ENCODE data around the gene EFCAB6. TPM values are rescaled to one million over a fixed set of nuclear protein-coding genes. Genes with fewer than 3 reads are reported as not detected.
A peak's percentile ranks its signal among the peaks of the same experiment; 100 is the strongest.

EFCAB6 gene
- polyA plus RNA-seq, 2 of the 4 experiments (the other 2 are of a cell fraction), result 0.46 to 1.2 TPM

DNA sequence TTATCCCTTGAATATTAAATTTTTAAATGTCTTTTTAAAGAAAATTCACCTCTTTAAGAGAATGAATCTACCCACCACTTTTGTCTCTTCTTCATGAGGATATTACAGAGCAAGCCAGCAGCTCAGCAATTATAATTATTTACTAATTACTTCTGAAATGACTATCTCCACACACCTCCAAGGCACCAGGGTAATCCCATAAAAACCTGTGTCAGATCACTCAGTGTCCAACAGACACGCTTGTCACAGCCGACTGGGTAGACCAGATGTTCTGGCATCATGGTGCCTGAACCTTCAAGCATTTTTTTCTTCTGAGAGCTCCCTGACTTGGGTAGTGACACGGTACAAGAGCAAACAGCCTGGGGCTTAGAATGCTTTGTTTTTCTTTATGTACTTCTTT is 61.4 kb downstream of the EFCAB6 start:
- ATAC-seq (no peak), FAIRE-seq (no peak), DNase-seq (ENCODE audit: low read depth in 1 of 2, low spot score in 1 of 2) (no peak)
- WGBS (ENCODE audit: missing lambda C conversion rate), result 23% methylated on average over 3 of the region's 3 CpGs
- ChIA-PET CTCF (no interaction called here), POLR2A (no interaction called here)
- no peaks in the 10 kb centered on the region for H3K9me3 ChIP-seq
- no peak overlapping the region for H3K4me3 ChIP-seq
- H3K4me2 ChIP-seq, result no peak overlapping the region
- no peak overlapping the region for H3K27ac ChIP-seq
- no peaks in the 10 kb centered on the region for H3K4me1 ChIP-seq
- TF ChIP-seq SMC3 (IDR thresholded peaks at IDR 0.05) (no peak), KDM5A (IDR thresholded peaks at IDR 0.05) (no peak), GATA3 (IDR thresholded peaks at IDR 0.05; ENCODE audit: borderline replicate concordance) (no peak), RCOR1 (IDR thresholded peaks at IDR 0.05; ENCODE audit: low read depth, low read length) (no peak), REST (IDR thresholded peaks at IDR 0.05) (no peak), CBX8 (IDR thresholded peaks at IDR 0.05) (no peak), CBX2 (IDR thresholded peaks at IDR 0.05; ENCODE audit: borderline replicate concordance, low read depth) (no peak), SREBF2 (IDR thresholded peaks at IDR 0.05) (no peak), RFX5 (IDR thresholded peaks at IDR 0.05) (no peak), HEYL (CRISPR knock-in tag; IDR thresholded peaks at IDR 0.05) (no peak)

DNA sequence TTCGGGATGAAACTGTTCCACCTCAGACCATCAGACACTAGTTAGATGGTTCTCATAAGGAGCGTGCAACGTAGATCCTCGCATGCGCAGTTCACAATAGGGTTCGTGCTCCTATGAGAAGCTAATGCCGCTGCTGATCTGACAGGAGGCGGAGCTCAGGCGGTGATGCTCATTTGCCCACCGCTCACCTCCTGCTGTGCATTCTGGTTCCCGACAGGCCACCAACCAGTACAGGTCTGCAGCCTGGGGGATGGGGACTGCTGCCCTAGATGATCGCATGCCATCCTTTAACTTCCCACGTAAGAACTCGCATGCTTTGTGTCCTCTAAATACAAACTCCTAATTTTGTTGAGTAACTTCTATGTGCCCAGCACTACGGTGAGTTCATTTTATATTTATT is 62.6 kb downstream of the EFCAB6 start:
- ChIA-PET CTCF (interaction anchor here (0.9 kb wide), 1 partner anchor 50 kb away, joined by 3 read pairs; no protein-coding TSS in a partner anchor), POLR2A (no interaction called here)
- ATAC-seq, result no peak
- no peaks in the 10 kb centered on the region for H3K4me1 ChIP-seq
- H3K4me3 ChIP-seq, result no peak overlapping the region
- H3K4me2 ChIP-seq, result no peak overlapping the region
- no peaks in the 10 kb centered on the region for H3K9me3 ChIP-seq
- no peak for FAIRE-seq
- WGBS (ENCODE audit: missing lambda C conversion rate), result 83% methylated on average over 13 of the region's 15 CpGs
- TF ChIP-seq POLR2AphosphoS2 (conservative IDR thresholded peaks at IDR 0.05; ENCODE audit: low read length) (no peak), SMC3 (IDR thresholded peaks at IDR 0.05) (no peak), FOXS1 (CRISPR knock-in tag; IDR thresholded peaks at IDR 0.05) (no peak), ZSCAN20 (CRISPR knock-in tag; IDR thresholded peaks at IDR 0.05) (no peak), GATA3 (IDR thresholded peaks at IDR 0.05; ENCODE audit: borderline replicate concordance) (no peak), MYC (IDR thresholded peaks at IDR 0.05; ENCODE audit: borderline replicate concordance, low read length) (no peak), CEBPB (IDR thresholded peaks at IDR 0.05) (no peak), RCOR1 (IDR thresholded peaks at IDR 0.05; ENCODE audit: low read depth, low read length) (no peak), PHF8 (IDR thresholded peaks at IDR 0.05; ENCODE audit: borderline replicate concordance, low read depth) (no peak), EP300 (IDR thresholded peaks at IDR 0.05) (no peak), ZC3H11A (IDR thresholded peaks at IDR 0.05) (no peak), EHMT2 (IDR thresholded peaks at IDR 0.05; ENCODE audit: low read depth) (no peak)
- TF ChIP-seq, protein P1, sequence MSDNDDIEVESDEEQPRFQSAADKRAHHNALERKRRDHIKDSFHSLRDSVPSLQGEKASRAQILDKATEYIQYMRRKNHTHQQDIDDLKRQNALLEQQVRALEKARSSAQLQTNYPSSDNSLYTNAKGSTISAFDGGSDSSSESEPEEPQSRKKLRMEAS (IDR thresholded peaks at IDR 0.05), result no peak
- no peak overlapping the region for H3K27ac ChIP-seq
- DNase-seq (ENCODE audit: low read depth in 1 of 2, low spot score in 1 of 2), result no peak

GRCh38 chr22:43747877-43748276 is 64.2 kb downstream of the EFCAB6 start:
- ChIA-PET POLR2A (no interaction called here), CTCF (no interaction called here)
- DNase-seq (ENCODE audit: low read depth in 1 of 2, low spot score in 1 of 2) (no peak), FAIRE-seq (no peak), ATAC-seq (no peak)
- WGBS (ENCODE audit: missing lambda C conversion rate), result 80% methylated on average over 6 of the region's 6 CpGs
- no peaks in the 10 kb centered on the region for H3K4me1 ChIP-seq
- no peak overlapping the region for H3K4me2 ChIP-seq
- no peaks in the 10 kb centered on the region for H3K9me3 ChIP-seq
- no peak overlapping the region for H3K27ac ChIP-seq
- TF ChIP-seq BHLHE40 (IDR thresholded peaks at IDR 0.05; ENCODE audit: low read depth, low read length), result no peak
- TF ChIP-seq FOXS1 (CRISPR knock-in tag; IDR thresholded peaks at IDR 0.05), result no peak
- no peak for TF ChIP-seq TFCP2L1 (CRISPR knock-in tag; IDR thresholded peaks at IDR 0.05)
- peak in 1 of 2 experiments; percentile 26; a peak in 1 of 5 replicates for TF ChIP-seq RAD21 (conservative IDR thresholded peaks at IDR 0.05 in 1 of 2, IDR thresholded peaks at IDR 0.05 in 1 of 2)
- no peak for TF ChIP-seq MYC (IDR thresholded peaks at IDR 0.05; ENCODE audit: borderline replicate concordance, low read length)
- H3K4me3 ChIP-seq, result no peak overlapping the region
